NCI-H510A (cell line): Measurements from ENCODE around the gene ITPRID2.

Experiments used
- DNase-seq: peaks from one replicate; lab custom pipeline; 2025; lab: John Stamatoyannopoulos, UW

Gene ITPRID2

GRCh38 chr2:181882246-181883020 is 9.1 kb upstream of the ITPRID2 start:
- DNase-seq: no peak

GRCh38 chr2:181884601-181885000 is 6.9 kb upstream of the ITPRID2 start:
- no peak for DNase-seq

GRCh38 chr2:181885096-181885495 is 6.4 kb upstream of the ITPRID2 start:
- no peak for DNase-seq

GRCh38 chr2:181886192-181886591 is 5.3 kb upstream of the ITPRID2 start:
- no peak for DNase-seq

GRCh38 chr2:181887045-181887444 is 4.5 kb upstream of the ITPRID2 start:
- DNase-seq: no peak

- DNase-seq: no peak
Measured at GRCh38 chr2:181889776-181890175, 1.8 kb upstream of the ITPRID2 start.

- no peak for DNase-seq
Measured at GRCh38 chr2:181890271-181890670, 1.3 kb upstream of the ITPRID2 start.

- peak; percentile 85 for DNase-seq
Measured at GRCh38 chr2:181891966-181892798, 652 bp downstream of the ITPRID2 start.

- DNase-seq: no peak
Measured at GRCh38 chr2:181892799-181893435, 1.4 kb downstream of the ITPRID2 start.

GRCh38 chr2:181894381-181894780 is 2.9 kb downstream of the ITPRID2 start:
- DNase-seq: no peak

GRCh38 chr2:181895818-181896217 is 4.3 kb downstream of the ITPRID2 start:
- DNase-seq: no peak

- DNase-seq: no peak
Measured at GRCh38 chr2:181896286-181896685, 4.8 kb downstream of the ITPRID2 start.

GRCh38 chr2:181900007-181900651 is 8.6 kb downstream of the ITPRID2 start:
- no peak for DNase-seq

- no peak for DNase-seq
Measured at GRCh38 chr2:181902625-181903024, 11.1 kb downstream of the ITPRID2 start.

GRCh38 chr2:181904022-181904632 is 12.6 kb downstream of the ITPRID2 start:
- DNase-seq: no peak

- DNase-seq: no peak
Measured at GRCh38 chr2:181907057-181907456, 15.5 kb downstream of the ITPRID2 start.

- no peak for DNase-seq
Measured at GRCh38 chr2:181907635-181908034, 16.1 kb downstream of the ITPRID2 start.

- no peak for DNase-seq
Measured at GRCh38 chr2:181910028-181910831, 18.7 kb downstream of the ITPRID2 start.

GRCh38 chr2:181911830-181912229 is 20.3 kb downstream of the ITPRID2 start:
- DNase-seq: no peak

GRCh38 chr2:181915102-181915501 is 23.6 kb downstream of the ITPRID2 start:
- no peak for DNase-seq
